Activated CD8-positive, alpha-beta memory T cell treated with anti-CD3 and anti-CD28 coated beads, Interleukin-2, amount 50 U/mL, for 48 hours (primary cell): ENCODE measurements around the gene DIAPH3.

Experiments
- DNase-seq: peaks from one replicate; pipeline ENCODE4 v3.0.0-alpha.2; 2020

Gene DIAPH3

GRCh38 chr13:60012488-60012887 is 151.2 kb downstream of the DIAPH3 start:
- DNase-seq, result no peak

- no peak for DNase-seq
Measured at GRCh38 chr13:60009300-60010253, 154.2 kb downstream of the DIAPH3 start.

- DNase-seq, result no peak
Measured at GRCh38 chr13:60001889-60002288, 161.8 kb downstream of the DIAPH3 start.

GRCh38 chr13:60000976-60001375 is 162.8 kb downstream of the DIAPH3 start:
- no peak for DNase-seq

GRCh38 chr13:60000081-60000480 is 163.6 kb downstream of the DIAPH3 start:
- DNase-seq, result no peak

GRCh38 chr13:59997976-59998375 is 165.8 kb downstream of the DIAPH3 start:
- DNase-seq, result no peak

GRCh38 chr13:59996461-59996980 is 167.2 kb downstream of the DIAPH3 start:
- no peak for DNase-seq

- no peak for DNase-seq
Measured at GRCh38 chr13:59991395-59991794, 172.3 kb downstream of the DIAPH3 start.

GRCh38 chr13:59982631-59983382 is 180.9 kb downstream of the DIAPH3 start:
- DNase-seq, result no peak

GRCh38 chr13:59979589-59979988 is 184.1 kb downstream of the DIAPH3 start:
- DNase-seq, result no peak

GRCh38 chr13:59978862-59979261 is 184.9 kb downstream of the DIAPH3 start:
- no peak for DNase-seq

GRCh38 chr13:59976856-59977255 is 186.9 kb downstream of the DIAPH3 start:
- no peak for DNase-seq

GRCh38 chr13:59975807-59976435 is 187.8 kb downstream of the DIAPH3 start:
- DNase-seq, result no peak

- DNase-seq, result no peak
Measured at GRCh38 chr13:59970847-59971246, 192.9 kb downstream of the DIAPH3 start.

GRCh38 chr13:59963827-59964226 is 199.9 kb downstream of the DIAPH3 start:
- no peak for DNase-seq

- DNase-seq, result no peak
Measured at GRCh38 chr13:59963383-59963782, 200.3 kb downstream of the DIAPH3 start.

GRCh38 chr13:59962343-59962742 is 201.4 kb downstream of the DIAPH3 start:
- DNase-seq, result no peak

- DNase-seq, result no peak
Measured at GRCh38 chr13:59960683-59961082, 203.0 kb downstream of the DIAPH3 start.

- DNase-seq, result no peak
Measured at GRCh38 chr13:59957438-59957837, 206.3 kb downstream of the DIAPH3 start.

- DNase-seq, result no peak
Measured at GRCh38 chr13:59954601-59955000, 209.1 kb downstream of the DIAPH3 start.

- DNase-seq, result no peak
Measured at GRCh38 chr13:59951011-59951410, 212.7 kb downstream of the DIAPH3 start.

GRCh38 chr13:59950266-59950665 is 213.5 kb downstream of the DIAPH3 start:
- no peak for DNase-seq

- no peak for DNase-seq
Measured at GRCh38 chr13:59948686-59949085, 215.0 kb downstream of the DIAPH3 start.
